Hepatocyte (in vitro differentiated cells): ENCODE data around the gene IDE. TPM values are rescaled to one million over a fixed set of nuclear protein-coding genes. Genes with fewer than 3 reads are reported as not detected.
A peak's percentile ranks its signal among the peaks of the same experiment; 100 is the strongest.

Experiments
- DNase-seq: peaks from one replicate; pipeline ENCODE4 v3.0.0-alpha.2; 2016; ENCODE audit warnings: low spot score
- H2AFZ ChIP-seq: fragments of 200-600 bp; sonication (generic); 2 replicates; pipeline ENCODE4 v1.6.0; 2016; ENCODE audit warnings: antibody characterized with exemption, mild to moderate bottlenecking
- H3K27ac ChIP-seq: fragments of 200-600 bp; sonication (generic); 2 replicates; pipeline ENCODE4 v1.5.1; 2016; ENCODE audit warnings: mild to moderate bottlenecking
- H3K27me3 ChIP-seq: fragments of 200-600 bp; sonication (generic); 2 replicates; pipeline ENCODE4 v1.6.1; 2016
- H3K36me3 ChIP-seq: fragments of 200-600 bp; sonication (generic); replicated peaks from 2 replicates; pipeline ENCODE4 v1.5.1; 2016; ENCODE audit warnings: low read depth; ENCODE audit not compliant: insufficient read depth
- H3K4me1 ChIP-seq: fragments of 200-600 bp; sonication (generic); 2 replicates; pipeline ENCODE4 v1.5.1; 2016; ENCODE audit warnings: mild to moderate bottlenecking, moderate library complexity; ENCODE audit not compliant: insufficient read depth
- H3K4me2 ChIP-seq: fragments of 200-600 bp; sonication (generic); 2 replicates; pipeline ENCODE4 v1.6.0; 2016
- H3K4me3 ChIP-seq: fragments of 200-600 bp; sonication (generic); 2 replicates; pipeline ENCODE4 v1.5.1; 2016; ENCODE audit warnings: mild to moderate bottlenecking
- H3K79me2 ChIP-seq: fragments of 200-600 bp; sonication (generic); 2 replicates; pipeline ENCODE4 v1.6.0; 2017; ENCODE audit warnings: mild to moderate bottlenecking
- H3K9me2 ChIP-seq: fragments of 200-600 bp; sonication (generic); replicated peaks from 2 replicates; pipeline ENCODE4 v1.6.0; 2017; ENCODE audit warnings: mild to moderate bottlenecking; ENCODE audit not compliant: insufficient read depth
- H3K9me3 ChIP-seq: fragments of 200-600 bp; sonication (generic); 2 replicates; pipeline ENCODE4 v1.5.1; 2016; ENCODE audit warnings: low read depth, mild to moderate bottlenecking
- H4K20me1 ChIP-seq: fragments of 200-600 bp; sonication (generic); 2 replicates; pipeline ENCODE4 v1.6.0; 2016; ENCODE audit warnings: mild to moderate bottlenecking; ENCODE audit not compliant: insufficient read depth, poor library complexity, severe bottlenecking
- CTCF ChIP-seq: fragments of 200-600 bp; sonication (generic); IDR thresholded peaks from 2 replicates; pipeline ENCODE4 v1.5.1; 2016; ENCODE audit warnings: antibody characterized with exemption, mild to moderate bottlenecking; ENCODE audit not compliant: poor library complexity
- EZH2 ChIP-seq: fragments of 200-600 bp; sonication (generic); IDR thresholded peaks from 2 replicates; pipeline ENCODE4 v1.6.1; 2016; ENCODE audit warnings: antibody characterized with exemption, mild to moderate bottlenecking, borderline replicate concordance
- EZH2phosphoT487 ChIP-seq: fragments of 200-600 bp; sonication (generic); IDR thresholded peaks from one replicate; pipeline ENCODE4 v1.6.1; 2018; ENCODE audit warnings: antibody characterized with exemption, mild to moderate bottlenecking, low read depth, moderate library complexity; ENCODE audit not compliant: unreplicated experiment, severe bottlenecking
- WGBS: methylation state at CpG from one replicate; pipeline ENCODE4 v1.1.6; 2016; ENCODE audit warnings: low lambda C conversion rate; ENCODE audit errors: missing lambda C conversion rate; 5-methylcytosine and 5-hydroxymethylcytosine counted together
- polyA plus RNA-seq: library from polyadenylated mRNA; unstranded; fragments of >200 nt; fragmentation: Nextera tagmentation; extraction: Ambion mirVana; gene quantifications from 2 replicates; pipeline ENCODE4 v1.2.1, GENCODE V29; 2016
- total RNA-seq: library from RNA; depleted of rRNA; stranded (reverse); fragments of >200 nt; gene quantifications from 2 replicates; pipeline ENCODE4 v1.2.3, GENCODE V29; 2014

The IDE gene
- total RNA-seq, result 35.9 and 39.7 TPM in 2 replicates
- polyA plus RNA-seq, result 15.1 and 16.6 TPM in 2 replicates

- peak within 1 kb of the TSS; percentile 99 for H2AFZ ChIP-seq
These were observed at the start of gene IDE for GRCh38 chr10:92573798-92574547. IDE (minus strand) TSS chr10:92574093; CDS start chr10:92574019, 74 bp downstream.

GRCh38 chr10:92619368-92619767, 45.5 kb upstream of the IDE start:
- H3K4me2 ChIP-seq, result no peak overlapping the region
- no peak overlapping the region for H2AFZ ChIP-seq
- no peak for TF ChIP-seq CTCF
- no peak for TF ChIP-seq EZH2phosphoT487
- TF ChIP-seq EZH2, result no peak
- no peaks in the 10 kb centered on the region for H3K4me1 ChIP-seq
- H3K27ac ChIP-seq, result no peak overlapping the region
- no peaks in the 10 kb centered on the region for H3K9me3 ChIP-seq
- no peaks in the 10 kb centered on the region for H3K27me3 ChIP-seq
- H4K20me1 ChIP-seq, result no peaks in the 10 kb centered on the region
- DNase-seq, result no peak
- no peaks in the 10 kb centered on the region for H3K9me2 ChIP-seq
- no peaks in the 10 kb centered on the region for H3K79me2 ChIP-seq
- no peaks in the 10 kb centered on the region for H3K36me3 ChIP-seq
- H3K4me3 ChIP-seq, result no peak overlapping the region

More at GRCh38 chr10:92573798-92574547, at the start of gene IDE:
- peak; percentile 92 for DNase-seq
- no peaks in the 10 kb centered on the region for H3K36me3 ChIP-seq
- WGBS, result under 1% methylated on average over 79 of the region's 80 CpGs
- H3K4me2 ChIP-seq, result peak within 1 kb of the TSS; percentile 89
- H3K27ac ChIP-seq, result peak within 1 kb of the TSS; percentile 97
- peak within 1 kb of the TSS; percentile 94 for H3K4me3 ChIP-seq
- H3K9me3 ChIP-seq, result no peaks in the 10 kb centered on the region
- no peaks in the 10 kb centered on the region for H3K27me3 ChIP-seq
- no peak for TF ChIP-seq EZH2
- TF ChIP-seq EZH2phosphoT487, result no peak
- TF ChIP-seq CTCF, result peak; percentile 82
- peaks cover 8% of the 10 kb centered on the region for H3K4me1 ChIP-seq
- H3K79me2 ChIP-seq, result peaks cover 46% of the 10 kb centered on the region
- no peaks in the 10 kb centered on the region for H3K9me2 ChIP-seq
- H4K20me1 ChIP-seq, result peaks cover 4% of the 10 kb centered on the region

GRCh38 chr10:92615515-92615914, 41.6 kb upstream of the IDE start:
- 98% methylated on average over 3 of the region's 3 CpGs for WGBS
- DNase-seq, result no peak
- Histone ChIP-seq H2AFZ (no peak overlapping the region), H3K36me3 (no peaks in the 10 kb centered on the region), H3K9me3 (no peaks in the 10 kb centered on the region), H3K27ac (no peak overlapping the region), H3K4me2 (no peak overlapping the region), H3K4me3 (no peak overlapping the region), H3K4me1 (no peaks in the 10 kb centered on the region), H3K79me2 (no peaks in the 10 kb centered on the region), H3K27me3 (no peaks in the 10 kb centered on the region), H4K20me1 (no peaks in the 10 kb centered on the region), H3K9me2 (no peaks in the 10 kb centered on the region)
- no peak for TF ChIP-seq CTCF
- TF ChIP-seq EZH2phosphoT487, result no peak
- TF ChIP-seq EZH2, result no peak
